ENCODE measurements around the gene OLFML3. TPM values are rescaled to one million over a fixed set of nuclear protein-coding genes. Genes with fewer than 3 reads are reported as not detected.

OLFML3 gene, protein sequence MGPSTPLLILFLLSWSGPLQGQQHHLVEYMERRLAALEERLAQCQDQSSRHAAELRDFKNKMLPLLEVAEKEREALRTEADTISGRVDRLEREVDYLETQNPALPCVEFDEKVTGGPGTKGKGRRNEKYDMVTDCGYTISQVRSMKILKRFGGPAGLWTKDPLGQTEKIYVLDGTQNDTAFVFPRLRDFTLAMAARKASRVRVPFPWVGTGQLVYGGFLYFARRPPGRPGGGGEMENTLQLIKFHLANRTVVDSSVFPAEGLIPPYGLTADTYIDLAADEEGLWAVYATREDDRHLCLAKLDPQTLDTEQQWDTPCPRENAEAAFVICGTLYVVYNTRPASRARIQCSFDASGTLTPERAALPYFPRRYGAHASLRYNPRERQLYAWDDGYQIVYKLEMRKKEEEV
- polyA plus RNA-seq, result 54.9 TPM
- long read RNA-seq, donor 1, transcript OLFML3-201 (3 exons, 1,780 nt), result major isoform, 18 of 19 reads
- long read RNA-seq, donor 1, partial matches to known transcripts, result 0 of 19 reads
- long read RNA-seq, donor 1, other reads (novel, unspliced or antisense), result 0 of 19 reads
- long read RNA-seq, donor 2, transcript OLFML3-204 (2 exons, 2,063 nt), result minor isoform, 5 of 28 reads
- long read RNA-seq, donor 2, transcript OLFML3-201 (3 exons, 1,780 nt), result major isoform, 17 of 28 reads
- long read RNA-seq, donor 2, partial matches to known transcripts, result 5 of 28 reads
- long read RNA-seq, donor 2, other reads (novel, unspliced or antisense), result 0 of 28 reads
- long read RNA-seq, donor 3, result 0 reads
- long read RNA-seq, donor 4, partial matches to known transcripts, result 0 of 3 reads
- long read RNA-seq, donor 4, other reads (novel, unspliced or antisense), result 0 of 3 reads
- long read RNA-seq, donor 5, transcript OLFML3-201 (3 exons, 1,780 nt), result major isoform, 24 of 32 reads
- long read RNA-seq, donor 5, partial matches to known transcripts, result 5 of 32 reads
- long read RNA-seq, donor 5, other reads (novel, unspliced or antisense), result 0 of 32 reads
- long read RNA-seq, donor 6, transcript OLFML3-201 (3 exons, 1,780 nt), result major isoform, 28 of 58 reads
- long read RNA-seq, donor 6, partial matches to known transcripts, result 30 of 58 reads
- long read RNA-seq, donor 6, other reads (novel, unspliced or antisense), result 0 of 58 reads
- long read RNA-seq, donor 7, transcript OLFML3-201 (3 exons, 1,780 nt), result major isoform, 23 of 36 reads
- long read RNA-seq, donor 7, transcript OLFML3-204 (2 exons, 2,063 nt), result minor isoform, 5 of 36 reads
- long read RNA-seq, donor 7, partial matches to known transcripts, result 7 of 36 reads
- long read RNA-seq, donor 7, other reads (novel, unspliced or antisense), result 0 of 36 reads
- long read RNA-seq, donor 8, transcript OLFML3-201 (3 exons, 1,780 nt), result major isoform, 19 of 39 reads
- long read RNA-seq, donor 8, partial matches to known transcripts, result 16 of 39 reads
- long read RNA-seq, donor 8, other reads (novel, unspliced or antisense), result 0 of 39 reads
- long read RNA-seq, donor 9, transcript OLFML3-201 (3 exons, 1,780 nt), result major isoform, 30 of 39 reads
- long read RNA-seq, donor 9, partial matches to known transcripts, result 8 of 39 reads
- long read RNA-seq, donor 9, other reads (novel, unspliced or antisense), result 0 of 39 reads
- long read RNA-seq, donor 10, transcript OLFML3-201 (3 exons, 1,780 nt), result major isoform, 9 of 13 reads
- long read RNA-seq, donor 10, partial matches to known transcripts, result 0 of 13 reads
- long read RNA-seq, donor 10, other reads (novel, unspliced or antisense), result 0 of 13 reads
- long read RNA-seq, donor 11, transcript OLFML3-201 (3 exons, 1,780 nt), result major isoform, 22 of 22 reads
- long read RNA-seq, donor 11, partial matches to known transcripts, result 0 of 22 reads
- long read RNA-seq, donor 11, other reads (novel, unspliced or antisense), result 0 of 22 reads

DNA sequence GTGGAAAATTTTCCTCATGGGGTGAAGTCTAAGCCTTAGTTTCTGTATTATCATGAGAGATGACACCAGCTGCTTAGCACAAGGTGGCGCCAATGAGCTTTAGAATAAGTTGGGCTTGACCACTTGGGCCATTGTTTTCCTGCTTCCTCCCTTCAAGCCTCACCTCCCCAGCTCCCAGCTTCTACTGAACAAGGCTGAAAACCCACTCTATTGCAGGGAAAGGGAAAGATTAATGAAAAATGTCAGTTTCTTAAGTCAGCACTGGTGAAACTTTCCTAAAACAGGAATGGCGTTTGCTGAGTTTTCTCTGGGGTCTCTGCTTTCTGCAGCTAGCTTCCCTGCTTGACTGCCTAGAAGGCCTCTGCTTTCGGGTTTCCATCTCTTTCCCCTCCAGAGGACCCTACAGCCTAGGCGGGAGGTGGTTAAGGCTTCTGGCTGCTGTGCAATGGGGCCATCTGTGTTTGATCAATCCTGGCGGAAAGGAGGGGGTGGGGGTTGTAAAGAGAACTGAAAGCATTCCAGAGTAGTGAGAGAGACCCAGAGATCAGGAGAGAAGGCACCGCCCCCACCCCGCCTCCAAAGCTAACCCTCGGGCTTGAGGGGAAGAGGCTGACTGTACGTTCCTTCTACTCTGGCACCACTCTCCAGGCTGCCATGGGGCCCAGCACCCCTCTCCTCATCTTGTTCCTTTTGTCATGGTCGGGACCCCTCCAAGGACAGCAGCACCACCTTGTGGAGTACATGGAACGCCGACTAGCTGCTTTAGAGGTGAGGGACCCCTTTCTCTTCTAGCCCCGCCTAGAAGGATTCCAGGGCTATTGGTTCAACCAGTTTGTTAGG, at the start of gene OLFML3:
TSS of gene OLFML3 (plus strand) at position 612 of the 840 bp plus-strand sequence. CDS start at position 655, 43 bp downstream.
- H3K4me3 ChIP-seq (ENCODE audit: low read length), result peak within 1 kb of the TSS; percentile 37
- H3K4me1 ChIP-seq (ENCODE audit: control insufficient read depth, insufficient read depth, low read length), result peaks cover 21% of the 10 kb centered on the region
- no peaks in the 10 kb centered on the region for H3K27me3 ChIP-seq (ENCODE audit: control insufficient read depth, insufficient read depth, low read length)
- H3K27ac ChIP-seq (ENCODE audit: low read length), result peak within 1 kb of the TSS; percentile 76
- WGBS (ENCODE audit: insufficient coverage, low lambda C conversion rate), result no CpG with 5 or more reads among the region's 13 CpGs
- peak; percentile 85 to 88 for DNase-seq
- no peaks in the 10 kb centered on the region for H3K9me3 ChIP-seq (ENCODE audit: control insufficient read depth, low read depth, low read length)
- H3K36me3 ChIP-seq (ENCODE audit: control insufficient read depth, insufficient read depth, low read length), result peaks cover 6% of the 10 kb centered on the region

DNA sequence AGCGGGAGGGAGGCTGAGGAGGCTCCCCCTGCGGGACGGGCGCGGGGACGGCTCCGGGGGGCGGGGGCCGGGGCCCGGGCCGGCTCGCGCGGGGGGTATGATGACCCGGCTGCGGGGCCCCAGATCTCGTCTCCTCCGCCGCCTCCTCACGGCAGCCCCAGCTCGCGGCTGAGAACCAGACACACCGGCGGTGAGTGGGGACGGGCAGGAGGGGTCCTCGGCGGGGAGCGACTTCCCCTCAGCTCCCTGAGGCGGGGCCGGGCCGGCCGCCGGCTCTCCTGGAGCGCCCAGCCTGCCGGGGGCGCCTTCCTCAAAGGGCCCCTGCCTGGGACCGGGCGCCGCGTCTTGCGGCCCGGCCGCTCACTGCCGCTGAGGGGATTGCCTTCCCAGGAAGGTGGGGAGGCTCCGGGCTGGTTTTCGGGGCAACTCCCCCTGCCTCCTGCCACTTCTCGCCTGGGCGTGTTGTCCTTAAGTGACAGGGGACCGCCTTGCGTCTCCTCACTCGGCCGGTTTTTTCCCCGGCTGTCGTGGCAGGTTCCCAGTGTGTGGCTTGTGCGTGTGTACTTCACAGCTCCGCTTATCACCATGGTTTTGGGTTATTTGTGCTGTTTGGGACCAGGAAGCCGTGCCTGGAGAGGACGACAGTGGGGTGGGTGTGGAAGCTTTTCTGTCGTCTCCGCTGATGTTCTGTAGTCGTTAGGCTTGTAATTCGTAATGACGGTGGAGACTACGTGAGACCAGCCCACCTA, 49.4 kb upstream of the OLFML3 start:
- Histone ChIP-seq H3K4me1 (ENCODE audit: control insufficient read depth, insufficient read depth, low read length) (peaks cover 6% of the 10 kb centered on the region), H3K27me3 (ENCODE audit: control insufficient read depth, insufficient read depth, low read length) (no peaks in the 10 kb centered on the region), H3K4me3 (ENCODE audit: low read length) (peak overlapping the region; percentile 87), H3K9me3 (ENCODE audit: control insufficient read depth, low read depth, low read length) (no peaks in the 10 kb centered on the region), H3K27ac (ENCODE audit: low read length) (peak overlapping the region; percentile 89), H3K36me3 (ENCODE audit: control insufficient read depth, insufficient read depth, low read length) (no peaks in the 10 kb centered on the region)
- peak; percentile 38 to 78 for DNase-seq
- WGBS (ENCODE audit: insufficient coverage, low lambda C conversion rate), result 0% methylated on average over 1 of the region's 64 CpGs

DNA sequence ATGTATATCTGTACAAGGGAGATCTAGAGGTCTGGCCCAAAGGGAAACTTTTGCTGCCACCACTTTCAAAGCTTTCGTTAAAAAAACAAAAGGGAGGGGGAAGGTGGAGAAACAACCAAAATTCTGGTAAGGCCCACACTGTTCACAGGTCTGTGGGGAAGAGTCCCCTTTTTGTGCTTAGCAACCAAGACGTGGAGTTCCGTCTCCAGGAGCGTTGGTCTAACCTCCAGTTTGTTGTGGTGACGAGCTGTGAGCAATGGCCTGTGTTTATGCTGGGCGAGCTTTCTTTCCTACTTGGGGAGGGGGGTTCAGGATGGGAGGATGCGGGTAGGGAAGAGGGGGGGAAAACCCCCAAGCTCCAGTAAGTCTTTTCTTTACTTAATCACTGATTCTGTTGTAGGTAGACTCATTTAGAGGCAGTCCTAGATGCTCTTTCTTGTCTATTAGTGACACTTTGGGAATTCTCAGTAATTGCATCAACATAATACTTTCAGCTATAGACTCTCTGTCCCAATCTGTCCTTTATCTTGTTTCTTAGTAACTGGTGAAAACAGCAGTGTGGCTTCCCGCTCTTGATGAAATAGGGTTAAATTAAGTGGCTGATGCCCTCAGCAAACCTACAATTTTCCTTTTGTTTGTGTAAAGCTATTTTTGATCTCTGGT, 48.6 kb upstream of the OLFML3 start:
- H3K9me3 ChIP-seq (ENCODE audit: control insufficient read depth, low read depth, low read length), result no peaks in the 10 kb centered on the region
- peaks cover 6% of the 10 kb centered on the region for H3K4me1 ChIP-seq (ENCODE audit: control insufficient read depth, insufficient read depth, low read length)
- H3K4me3 ChIP-seq (ENCODE audit: low read length), result peak overlapping the region; percentile 87
- H3K27me3 ChIP-seq (ENCODE audit: control insufficient read depth, insufficient read depth, low read length), result no peaks in the 10 kb centered on the region
- no peaks in the 10 kb centered on the region for H3K36me3 ChIP-seq (ENCODE audit: control insufficient read depth, insufficient read depth, low read length)
- DNase-seq, result peak; percentile 65 to 78
- 17% methylated on average over 1 of the region's 8 CpGs for WGBS (ENCODE audit: insufficient coverage, low lambda C conversion rate)
- peak overlapping the region; percentile 89 for H3K27ac ChIP-seq (ENCODE audit: low read length)

DNA sequence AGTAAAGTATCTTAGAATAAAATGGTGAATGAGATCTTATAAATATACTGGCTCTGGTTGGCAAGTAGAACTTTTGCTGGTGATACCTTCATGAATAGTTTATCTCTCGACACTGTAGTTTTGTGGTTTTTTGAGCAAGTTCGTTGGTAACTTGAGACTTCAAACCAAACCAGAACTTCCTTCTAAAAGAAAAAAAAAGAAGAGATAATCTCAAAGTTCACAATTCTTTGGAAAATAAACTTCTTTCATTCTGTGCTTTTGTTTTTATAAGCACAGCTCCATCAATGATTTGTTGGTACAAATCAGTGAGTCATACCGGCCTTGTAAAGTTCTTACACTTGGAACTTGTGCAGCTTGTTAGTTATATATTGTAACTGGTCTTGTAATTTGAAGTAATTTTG, 47.8 kb upstream of the OLFML3 start:
- WGBS (ENCODE audit: insufficient coverage, low lambda C conversion rate), result no CpG with 5 or more reads among the region's 3 CpGs
- no peak overlapping the region for H3K4me3 ChIP-seq (ENCODE audit: low read length)
- no peaks in the 10 kb centered on the region for H3K36me3 ChIP-seq (ENCODE audit: control insufficient read depth, insufficient read depth, low read length)
- H3K9me3 ChIP-seq (ENCODE audit: control insufficient read depth, low read depth, low read length), result no peaks in the 10 kb centered on the region
- no peak overlapping the region for H3K27ac ChIP-seq (ENCODE audit: low read length)
- no peaks in the 10 kb centered on the region for H3K27me3 ChIP-seq (ENCODE audit: control insufficient read depth, insufficient read depth, low read length)
- DNase-seq, result peak in 1 of 2 donors; percentile 44
- peaks cover 6% of the 10 kb centered on the region for H3K4me1 ChIP-seq (ENCODE audit: control insufficient read depth, insufficient read depth, low read length)

DNA sequence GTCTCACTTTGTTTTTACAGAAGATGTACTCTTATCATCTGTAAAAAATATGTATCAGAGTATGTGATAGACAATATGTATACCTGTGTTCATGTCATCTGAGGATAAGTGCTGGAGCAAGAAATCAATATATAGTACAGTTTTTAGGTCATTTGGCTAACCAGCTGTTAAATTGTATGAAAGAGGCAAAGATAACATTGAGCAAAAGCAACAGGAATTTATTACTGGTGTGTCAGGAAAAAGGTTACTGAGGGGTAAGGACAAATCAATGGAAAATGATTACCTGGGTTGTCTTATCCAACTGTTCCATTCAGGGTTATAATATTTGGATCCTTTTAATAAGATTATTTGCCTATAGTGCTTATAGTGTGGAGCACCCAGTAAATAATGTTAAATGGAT, 45.3 kb upstream of the OLFML3 start:
- no peak for DNase-seq
- Histone ChIP-seq H3K27me3 (ENCODE audit: control insufficient read depth, insufficient read depth, low read length) (no peaks in the 10 kb centered on the region), H3K27ac (ENCODE audit: low read length) (no peak overlapping the region), H3K9me3 (ENCODE audit: control insufficient read depth, low read depth, low read length) (no peaks in the 10 kb centered on the region), H3K4me3 (ENCODE audit: low read length) (no peak overlapping the region), H3K36me3 (ENCODE audit: control insufficient read depth, insufficient read depth, low read length) (no peaks in the 10 kb centered on the region), H3K4me1 (ENCODE audit: control insufficient read depth, insufficient read depth, low read length) (peaks cover 6% of the 10 kb centered on the region)

DNA sequence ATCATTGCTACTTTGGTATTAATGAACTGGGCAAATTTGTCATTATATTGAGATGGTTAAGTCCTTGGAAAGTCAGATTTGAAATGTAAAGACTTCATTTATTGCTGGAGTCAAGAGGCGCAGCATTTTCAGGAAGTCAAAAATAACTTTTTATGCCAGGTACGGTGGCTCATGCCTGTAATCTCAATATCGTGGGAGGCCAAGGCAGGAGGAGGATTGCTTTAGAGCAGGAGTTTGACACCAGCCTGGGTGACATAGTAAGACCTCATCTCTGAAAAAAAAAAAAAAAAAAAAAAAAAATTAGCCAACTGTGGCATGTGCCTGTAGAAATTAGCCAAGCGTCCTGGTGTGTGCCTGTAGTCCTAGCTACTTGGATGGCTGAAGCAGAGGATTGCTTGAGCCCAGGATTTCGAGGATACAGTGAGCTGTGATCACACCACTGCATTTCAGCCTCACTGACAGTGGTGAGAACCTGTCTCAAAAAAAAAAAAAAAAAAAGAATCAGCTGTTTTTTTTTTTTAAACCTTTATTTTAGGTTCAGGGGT, 44.7 kb upstream of the OLFML3 start:
- Histone ChIP-seq H3K27me3 (ENCODE audit: control insufficient read depth, insufficient read depth, low read length) (no peaks in the 10 kb centered on the region), H3K27ac (ENCODE audit: low read length) (no peak overlapping the region), H3K4me1 (ENCODE audit: control insufficient read depth, insufficient read depth, low read length) (peaks cover 6% of the 10 kb centered on the region), H3K4me3 (ENCODE audit: low read length) (no peak overlapping the region), H3K36me3 (ENCODE audit: control insufficient read depth, insufficient read depth, low read length) (no peaks in the 10 kb centered on the region), H3K9me3 (ENCODE audit: control insufficient read depth, low read depth, low read length) (no peaks in the 10 kb centered on the region)
- no CpG with 5 or more reads among the region's 5 CpGs for WGBS (ENCODE audit: insufficient coverage, low lambda C conversion rate)
- DNase-seq, result no peak

DNA sequence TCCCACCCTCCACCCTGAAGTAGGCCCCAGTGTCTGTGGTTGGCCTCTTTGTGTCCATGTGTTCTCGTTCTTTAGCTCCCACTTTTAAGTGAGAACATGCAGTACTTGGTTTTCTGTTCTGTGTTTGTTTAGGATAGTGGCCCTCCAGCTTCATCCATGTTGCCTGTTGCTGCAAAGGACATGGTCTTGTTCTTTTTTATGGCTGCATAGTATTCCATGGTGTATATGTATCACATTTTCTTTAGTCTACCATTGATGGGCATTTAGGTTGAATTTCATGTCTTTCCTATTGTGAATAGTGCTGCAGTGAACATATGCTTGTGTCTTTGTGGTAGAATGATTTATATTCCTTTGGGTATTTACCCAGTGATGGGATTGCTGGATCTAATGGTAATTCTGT, 44.1 kb upstream of the OLFML3 start:
- no peak overlapping the region for H3K4me3 ChIP-seq (ENCODE audit: low read length)
- peaks cover under 1% of the 10 kb centered on the region for H3K36me3 ChIP-seq (ENCODE audit: control insufficient read depth, insufficient read depth, low read length)
- no peak overlapping the region for H3K27ac ChIP-seq (ENCODE audit: low read length)
- no CpG with 5 or more reads among the region's 1 CpG for WGBS (ENCODE audit: insufficient coverage, low lambda C conversion rate)
- H3K27me3 ChIP-seq (ENCODE audit: control insufficient read depth, insufficient read depth, low read length), result no peaks in the 10 kb centered on the region
- no peak for DNase-seq
- peaks cover 6% of the 10 kb centered on the region for H3K4me1 ChIP-seq (ENCODE audit: control insufficient read depth, insufficient read depth, low read length)
- H3K9me3 ChIP-seq (ENCODE audit: control insufficient read depth, low read depth, low read length), result no peaks in the 10 kb centered on the region

DNA sequence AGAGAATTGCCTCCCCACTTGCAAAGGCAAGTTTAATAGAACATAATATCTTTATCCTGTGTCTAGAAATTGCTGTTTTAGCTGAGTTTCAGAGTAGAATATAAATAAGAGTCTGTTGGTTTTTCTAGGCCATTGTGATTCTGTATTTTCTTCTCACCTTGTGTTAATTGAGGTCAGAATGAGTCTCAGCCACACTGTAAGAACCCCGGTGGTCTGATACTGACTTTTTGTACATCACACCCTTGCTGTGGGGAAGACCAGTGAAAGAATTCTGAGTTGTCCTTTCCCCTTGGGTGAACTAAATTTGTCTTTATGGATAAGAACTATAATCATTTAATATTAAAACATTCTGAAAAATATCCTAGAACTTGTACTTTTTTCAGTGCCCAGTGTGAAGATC, 43.3 kb upstream of the OLFML3 start:
- DNase-seq, result no peak
- Histone ChIP-seq H3K27me3 (ENCODE audit: control insufficient read depth, insufficient read depth, low read length) (no peaks in the 10 kb centered on the region), H3K9me3 (ENCODE audit: control insufficient read depth, low read depth, low read length) (no peaks in the 10 kb centered on the region), H3K4me3 (ENCODE audit: low read length) (no peak overlapping the region), H3K36me3 (ENCODE audit: control insufficient read depth, insufficient read depth, low read length) (peaks cover 9% of the 10 kb centered on the region), H3K27ac (ENCODE audit: low read length) (no peak overlapping the region), H3K4me1 (ENCODE audit: control insufficient read depth, insufficient read depth, low read length) (peaks cover 6% of the 10 kb centered on the region)
- no CpG with 5 or more reads among the region's 1 CpG for WGBS (ENCODE audit: insufficient coverage, low lambda C conversion rate)

Measured in large intestine (tissue), 12 donors.